ENCODE results near the gene FEM1B.

The FEM1B gene

GRCh38 chr15:68309024-68309423 is 31.5 kb downstream of the FEM1B start:
- DNase-seq (ENCODE audit: low read depth), result no peak

DNA sequence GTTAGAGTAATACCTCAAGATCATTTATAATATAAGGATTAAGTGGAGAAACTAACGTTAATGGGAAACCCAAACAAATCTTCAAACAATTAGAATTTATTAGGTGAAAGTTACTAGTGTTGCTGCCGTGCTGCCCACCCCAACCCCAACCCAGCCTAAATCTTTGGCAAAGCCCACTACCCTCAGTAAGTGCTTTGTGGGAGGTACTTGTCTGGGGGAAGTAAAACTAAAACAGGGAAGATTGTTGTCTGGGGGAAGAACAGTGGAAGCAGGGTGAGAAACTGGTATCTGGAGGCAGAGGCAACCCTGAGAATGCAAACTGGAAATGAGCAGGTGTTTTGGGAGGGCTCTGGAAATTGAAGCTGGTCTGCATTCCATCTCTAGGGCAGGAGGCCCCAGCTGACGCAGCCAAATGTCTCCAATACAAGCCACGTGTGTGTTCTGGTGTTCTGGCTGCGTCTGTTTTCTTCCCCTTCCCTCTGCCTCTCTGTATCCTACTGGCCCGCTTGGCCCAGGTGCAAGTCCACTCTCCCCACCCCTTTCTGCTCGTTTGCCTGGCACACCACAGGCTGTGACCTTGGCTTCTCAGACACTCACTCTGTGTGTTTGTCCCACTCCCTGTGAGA is 32.7 kb downstream of the FEM1B start:
- no peak for DNase-seq (ENCODE audit: low read depth)

- no peak for DNase-seq (ENCODE audit: low read depth)
Observed at GRCh38 chr15:68310804-68311463, 33.4 kb downstream of the FEM1B start.

GRCh38 chr15:68311464-68311835 is 33.9 kb downstream of the FEM1B start:
- DNase-seq (ENCODE audit: low read depth), result no peak

DNA sequence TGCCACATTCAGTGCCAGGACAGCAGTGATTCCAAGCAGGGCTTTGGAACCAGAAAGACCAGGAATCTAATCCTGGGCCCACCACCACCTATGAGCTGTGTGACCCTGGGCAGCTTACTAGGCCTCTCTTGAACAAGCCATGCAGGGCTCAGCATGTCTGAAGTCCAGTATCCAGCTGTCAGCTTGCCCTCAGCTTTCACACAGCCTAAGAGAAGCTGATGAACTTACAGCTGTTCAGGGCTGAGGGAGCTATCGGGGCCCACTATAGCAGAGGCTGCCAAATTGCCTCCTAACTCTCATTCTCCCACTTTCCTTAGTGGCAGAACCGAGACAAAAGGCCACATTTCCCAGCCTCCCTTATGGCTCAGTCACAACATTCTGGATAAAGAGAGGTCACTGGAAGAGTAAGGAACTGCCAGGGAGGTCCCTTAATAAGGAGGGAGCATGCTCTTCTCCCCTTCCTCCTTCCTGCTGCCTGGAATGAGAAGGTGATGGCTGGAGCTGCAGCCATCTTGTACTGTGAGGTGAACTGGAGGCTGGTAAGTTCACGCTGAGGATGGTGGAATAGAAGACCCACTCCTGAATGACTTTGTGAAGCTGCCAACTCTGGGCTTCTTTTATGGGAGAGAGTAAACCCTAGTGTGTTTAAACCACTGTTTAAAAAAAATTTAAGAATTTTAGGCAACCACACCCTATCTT is 34.5 kb downstream of the FEM1B start:
- no peak for DNase-seq (ENCODE audit: low read depth)

GRCh38 chr15:68312701-68313204 is 35.2 kb downstream of the FEM1B start:
- peak; percentile 23 for DNase-seq (ENCODE audit: low read depth)

DNA sequence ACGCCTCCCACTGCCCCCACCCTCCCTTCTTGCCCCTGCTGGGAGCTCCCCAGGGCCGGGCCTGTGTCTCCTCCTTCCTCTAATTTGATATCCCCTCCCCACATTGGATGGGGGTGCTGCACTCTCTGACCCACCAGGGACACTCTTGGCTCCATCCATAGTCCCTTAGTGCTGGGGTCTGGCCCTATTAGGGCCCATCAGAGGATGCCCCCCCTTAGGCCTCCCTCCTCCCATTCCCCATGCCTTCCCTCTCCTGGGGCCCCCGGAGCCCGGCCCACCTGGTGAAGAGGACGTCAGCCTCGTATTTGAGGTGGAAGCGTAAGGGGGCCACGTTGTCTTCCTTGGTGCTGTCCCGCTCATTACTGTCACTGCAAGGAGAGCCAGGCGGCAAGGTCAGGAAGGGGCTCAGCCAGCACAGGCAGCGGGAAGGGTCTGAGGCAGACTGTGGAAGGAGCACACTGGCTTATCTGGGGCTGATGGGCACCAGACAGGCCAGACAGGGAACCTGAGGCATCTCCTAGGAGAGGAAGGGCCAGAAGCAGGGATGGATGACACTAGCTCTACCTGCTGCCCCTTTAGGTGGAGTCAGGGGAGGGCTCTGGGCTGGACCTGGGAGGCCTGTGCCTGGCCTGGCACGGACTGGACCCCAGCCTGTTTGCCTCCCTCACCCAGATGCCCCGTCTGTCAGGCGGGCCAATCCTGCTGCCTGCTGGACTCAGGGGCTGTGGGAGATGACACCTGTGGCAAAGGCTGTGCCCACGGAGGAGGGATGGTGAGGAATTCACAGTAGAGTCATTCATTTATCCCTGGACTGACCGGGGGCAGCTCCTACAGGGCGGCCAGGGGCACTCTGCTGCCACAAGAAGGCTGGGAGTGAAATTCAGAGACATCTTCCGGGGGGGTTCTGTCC is 36.2 kb downstream of the FEM1B start:
- DNase-seq (ENCODE audit: low read depth), result no peak

GRCh38 chr15:68314563-68314962 is 37.0 kb downstream of the FEM1B start:
- DNase-seq (ENCODE audit: low read depth), result no peak

DNA sequence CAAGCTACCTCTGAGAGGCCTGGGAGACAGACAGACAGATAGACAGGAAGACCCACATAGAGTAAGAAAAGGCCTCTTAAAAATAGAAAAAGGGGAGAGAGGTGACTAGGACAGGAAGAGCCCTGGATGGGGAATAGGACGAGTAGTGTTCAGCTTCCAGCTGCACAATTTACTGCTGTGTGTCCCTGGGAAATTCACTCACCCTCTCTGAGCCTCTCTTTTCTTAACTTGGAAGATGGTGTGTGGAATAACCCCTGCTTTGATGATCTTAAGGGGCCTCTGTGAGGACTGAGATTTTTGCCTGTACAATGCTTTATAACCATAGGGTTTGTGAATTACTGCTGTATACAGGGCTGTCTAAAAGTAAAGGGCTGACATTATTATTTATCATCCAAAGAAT is 37.5 kb downstream of the FEM1B start:
- no peak for DNase-seq (ENCODE audit: low read depth)

DNA sequence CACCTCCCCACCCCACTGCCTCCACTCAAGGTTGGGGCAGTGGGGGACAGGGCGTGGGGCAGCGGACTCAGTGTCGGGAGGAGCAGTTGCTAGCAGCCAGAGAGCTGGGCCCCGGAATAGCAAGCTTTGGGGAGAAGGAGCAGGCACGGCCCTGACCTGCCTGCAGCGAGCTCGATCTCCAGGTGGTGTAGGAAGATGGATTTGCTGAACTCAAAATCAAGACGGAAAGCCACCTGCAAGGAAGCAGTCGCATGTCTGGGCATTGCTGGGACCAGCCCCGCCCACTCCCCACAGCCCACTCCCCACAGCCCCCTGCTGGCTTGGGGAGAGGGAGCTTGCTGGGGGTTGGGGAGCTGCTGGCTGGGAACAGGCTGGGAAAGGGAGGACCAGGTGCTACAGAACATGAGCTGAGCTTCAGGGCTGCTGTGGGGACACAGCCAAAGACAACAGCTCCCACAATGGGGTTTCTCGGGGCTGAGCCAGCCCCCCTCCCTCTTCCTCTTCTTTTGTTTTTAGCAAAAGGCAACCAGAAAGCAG is 38.0 kb downstream of the FEM1B start:
- no peak for DNase-seq (ENCODE audit: low read depth)

GRCh38 chr15:68316061-68316804 is 38.7 kb downstream of the FEM1B start:
- peak; percentile 17 for DNase-seq (ENCODE audit: low read depth)

GRCh38 chr15:68317281-68318007 is 39.9 kb downstream of the FEM1B start:
- no peak for DNase-seq (ENCODE audit: low read depth)

DNA sequence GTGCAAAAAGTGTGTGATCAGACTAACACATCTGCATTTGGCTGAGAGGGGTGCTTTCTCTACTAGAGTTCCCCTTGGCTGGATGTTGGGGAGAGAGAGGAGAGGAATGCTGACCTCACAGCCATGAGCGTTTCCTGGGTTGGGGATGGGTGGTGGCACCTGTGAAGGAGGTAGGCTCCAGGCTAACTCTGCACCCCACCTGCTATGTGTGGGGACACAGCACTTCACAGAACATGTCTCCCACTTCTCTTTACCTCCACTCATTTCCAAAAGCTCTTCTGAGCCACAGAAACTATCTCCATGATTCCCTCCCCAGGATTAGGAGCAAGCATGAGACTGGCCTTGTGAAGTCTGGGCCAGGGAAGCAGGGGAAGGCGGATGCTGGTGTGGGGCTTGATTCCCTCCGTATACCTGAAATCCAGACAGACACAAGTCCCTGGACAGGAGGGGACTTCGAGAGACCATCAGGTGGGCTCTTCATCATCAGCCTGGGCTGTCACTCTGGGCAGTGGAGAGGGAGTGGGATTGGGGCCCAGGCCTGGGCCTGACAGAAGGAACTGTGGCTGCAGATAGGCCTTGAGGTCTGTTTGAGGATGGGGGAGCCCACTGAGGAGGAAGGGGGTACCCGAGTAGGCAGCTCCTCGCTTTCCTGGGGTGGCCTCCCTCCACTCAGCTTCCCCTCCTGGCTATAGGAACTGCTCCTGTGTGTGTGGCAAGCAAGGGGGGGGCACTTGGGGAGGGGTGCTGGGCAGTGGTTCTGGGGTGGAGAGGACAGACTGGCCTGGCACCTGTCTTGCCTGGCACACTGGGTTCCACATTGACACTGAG is 40.7 kb downstream of the FEM1B start:
- no peak for DNase-seq (ENCODE audit: low read depth)

- no peak for DNase-seq (ENCODE audit: low read depth)
Observed at GRCh38 chr15:68318931-68319909, 41.7 kb downstream of the FEM1B start.

DNA sequence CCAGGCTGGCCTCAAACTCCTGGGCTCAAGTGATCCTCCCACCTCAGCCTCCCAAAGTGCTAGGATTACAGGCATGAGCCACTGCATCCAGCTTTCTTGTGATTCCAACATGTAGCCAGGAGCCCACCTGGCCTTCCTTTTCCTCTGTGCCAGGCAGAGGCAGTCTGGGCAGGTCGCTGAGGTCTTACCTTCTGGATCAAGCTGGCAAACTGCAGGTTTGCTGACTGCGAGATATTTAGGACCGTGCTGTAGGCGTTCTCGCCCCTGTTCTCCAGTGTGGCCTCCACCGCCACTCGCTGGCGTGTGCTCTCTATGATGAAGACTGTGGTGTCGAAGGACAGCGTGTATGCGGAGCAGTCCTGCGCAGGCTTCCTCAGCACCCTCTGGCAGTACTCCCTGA is 42.5 kb downstream of the FEM1B start:
- DNase-seq (ENCODE audit: low read depth), result no peak

GRCh38 chr15:68321229-68321628 is 43.7 kb downstream of the FEM1B start:
- no peak for DNase-seq (ENCODE audit: low read depth)

DNA sequence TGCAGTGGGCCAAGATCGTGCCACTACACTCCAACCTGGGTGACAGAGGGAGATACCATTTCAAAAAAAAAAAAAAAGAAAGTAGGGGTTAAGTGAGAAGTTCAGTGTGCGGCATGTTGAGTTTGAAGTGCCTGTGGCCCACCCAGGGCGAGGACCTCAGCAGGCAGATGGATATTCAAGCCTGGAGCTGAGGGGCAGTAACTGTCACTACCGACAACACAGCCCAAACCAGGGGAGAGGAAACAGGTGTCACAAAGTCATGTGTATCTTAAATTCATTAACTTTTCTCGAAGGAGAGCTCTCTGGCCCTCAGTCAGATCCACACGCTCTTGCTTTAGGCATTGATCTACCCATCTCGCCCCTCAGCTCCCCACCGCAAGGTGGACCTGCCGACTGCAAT is 45.3 kb downstream of the FEM1B start:
- DNase-seq (ENCODE audit: low read depth), result no peak

GRCh38 chr15:68325726-68326125 is 48.2 kb downstream of the FEM1B start:
- no peak for DNase-seq (ENCODE audit: low read depth)
